ENCODE results near the gene FARP1.

The FARP1 gene

DNA sequence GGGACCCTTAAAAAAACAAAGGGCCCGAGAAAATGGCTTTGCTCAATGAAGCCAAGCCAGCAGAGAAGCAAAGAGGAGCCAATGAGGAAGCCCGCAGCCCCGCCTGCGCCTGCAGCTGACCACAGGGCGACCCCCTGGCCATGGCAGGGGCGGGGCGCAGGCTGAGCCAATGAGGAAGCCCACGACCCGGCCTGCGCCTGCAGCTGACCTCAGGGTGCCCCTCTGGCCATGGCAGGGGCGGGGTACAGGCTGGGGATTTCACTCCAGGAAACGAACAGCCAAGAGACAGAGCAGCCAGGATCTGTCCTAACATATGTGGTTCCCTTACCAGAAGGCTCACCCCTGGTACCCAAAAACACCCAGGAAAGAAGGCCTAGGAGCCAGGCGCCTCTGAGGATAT lies 332.6 kb downstream of the FARP1 start:
- peak; percentile 15 for DNase-seq

DNA sequence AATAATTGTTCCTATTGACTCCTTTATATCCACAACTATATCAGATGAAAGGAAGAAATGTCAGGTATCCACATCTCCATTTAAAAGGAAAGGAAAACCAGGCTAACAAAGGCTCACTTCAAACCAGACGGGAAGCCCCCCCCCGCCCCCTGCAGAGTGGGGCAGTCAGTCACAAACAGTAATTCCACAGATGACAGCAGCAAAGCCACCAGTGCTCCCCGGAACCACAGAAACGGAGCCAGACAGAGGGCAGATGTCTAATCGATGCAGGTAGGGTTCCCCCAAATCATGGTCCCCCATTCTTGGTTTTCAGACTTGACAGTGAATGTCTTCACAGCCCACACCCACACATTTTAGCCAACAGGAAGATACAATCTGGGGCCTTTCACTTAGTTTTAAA lies 333.2 kb downstream of the FARP1 start:
- no peak for DNase-seq

DNA sequence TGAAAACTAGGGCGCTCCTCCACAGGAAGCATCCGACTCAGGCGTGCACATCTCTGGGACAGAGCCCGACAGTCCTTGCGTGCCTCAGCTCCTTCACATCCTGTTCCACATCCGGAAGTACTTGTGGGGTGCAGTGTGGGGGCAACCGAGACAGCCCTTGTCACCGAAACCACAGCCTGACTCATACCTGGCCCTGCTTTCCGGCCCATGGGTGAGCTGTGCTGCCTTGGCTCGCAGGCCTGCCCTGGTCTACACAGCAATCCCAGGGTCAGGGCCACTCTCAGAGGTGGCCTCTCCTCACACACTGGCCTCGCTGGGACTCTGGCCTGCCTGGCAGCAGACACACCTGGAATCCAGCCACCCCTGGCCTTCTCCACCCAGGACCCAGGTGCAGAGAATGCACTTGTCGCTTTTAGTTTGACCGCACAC lies 333.7 kb downstream of the FARP1 start:
- peak; percentile 84 for DNase-seq

DNA sequence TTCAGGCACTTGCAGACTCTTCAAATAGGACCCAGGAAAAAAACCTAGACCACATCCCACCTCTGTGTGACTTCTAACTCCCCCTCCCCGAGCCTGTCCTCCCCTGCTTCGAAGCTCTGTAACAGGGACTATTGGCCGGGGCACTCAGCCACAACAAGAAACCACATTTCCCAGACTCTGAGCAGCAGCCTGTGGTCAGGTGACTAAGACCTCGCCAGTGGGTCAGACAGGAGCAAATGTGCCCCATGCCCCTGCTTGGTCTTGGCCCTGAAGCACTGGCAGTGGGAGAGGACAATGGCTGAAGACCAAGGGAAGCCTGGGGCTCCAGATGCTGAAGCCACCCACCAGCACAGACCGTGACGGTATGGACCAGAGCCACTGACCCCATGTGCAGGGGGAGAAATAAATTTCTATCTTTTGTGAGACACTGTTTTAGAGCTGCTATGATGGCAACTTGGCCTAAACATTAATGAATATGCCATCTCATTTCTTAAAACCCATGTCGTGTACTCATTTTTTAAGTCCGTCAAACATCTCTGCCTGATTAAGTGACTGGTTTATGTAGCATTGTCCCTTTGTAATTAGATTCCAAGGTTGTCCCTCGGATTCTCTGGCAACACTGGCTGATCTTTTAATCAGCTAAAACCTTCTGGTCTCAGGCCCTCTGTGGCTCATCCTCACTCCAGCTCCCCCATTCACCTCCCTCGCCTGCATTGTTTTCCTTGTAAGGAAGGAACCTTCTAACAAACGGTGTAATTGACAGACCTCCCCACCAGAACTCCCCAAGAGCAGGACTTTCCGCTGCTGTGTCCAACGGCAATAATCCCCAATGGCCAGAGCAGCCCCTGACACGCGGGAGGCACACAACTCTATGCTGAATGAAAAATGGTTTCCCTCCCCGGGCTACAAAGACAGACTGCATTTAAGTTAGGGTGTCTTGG lies 335.6 kb downstream of the FARP1 start:
- peak; percentile 67 for DNase-seq

DNA sequence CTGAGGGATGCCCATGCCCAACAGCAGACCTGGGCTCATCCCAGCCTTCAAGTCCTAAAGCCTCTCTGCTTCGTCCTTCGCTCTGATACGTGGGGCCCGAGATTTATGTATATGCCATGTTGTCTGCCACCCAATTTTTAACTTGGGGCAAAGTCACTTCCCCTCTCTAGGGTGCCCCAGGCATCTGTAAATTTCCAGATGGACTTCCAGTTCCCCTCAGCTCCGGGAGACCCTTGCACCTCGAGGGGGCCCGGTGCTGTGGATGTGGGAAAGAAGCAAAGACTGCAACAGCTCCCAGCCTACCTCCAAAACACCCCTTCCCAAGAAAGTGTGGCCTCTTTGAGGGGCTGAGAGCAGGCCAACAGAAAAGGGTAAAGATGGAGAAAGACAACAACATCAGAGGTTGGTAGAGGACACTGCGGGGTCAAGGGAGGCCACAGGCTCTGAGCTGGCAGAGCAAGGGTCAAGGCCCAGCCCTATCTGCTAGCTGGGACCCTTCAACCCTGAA lies 336.7 kb downstream of the FARP1 start:
- DNase-seq = no peak

DNA sequence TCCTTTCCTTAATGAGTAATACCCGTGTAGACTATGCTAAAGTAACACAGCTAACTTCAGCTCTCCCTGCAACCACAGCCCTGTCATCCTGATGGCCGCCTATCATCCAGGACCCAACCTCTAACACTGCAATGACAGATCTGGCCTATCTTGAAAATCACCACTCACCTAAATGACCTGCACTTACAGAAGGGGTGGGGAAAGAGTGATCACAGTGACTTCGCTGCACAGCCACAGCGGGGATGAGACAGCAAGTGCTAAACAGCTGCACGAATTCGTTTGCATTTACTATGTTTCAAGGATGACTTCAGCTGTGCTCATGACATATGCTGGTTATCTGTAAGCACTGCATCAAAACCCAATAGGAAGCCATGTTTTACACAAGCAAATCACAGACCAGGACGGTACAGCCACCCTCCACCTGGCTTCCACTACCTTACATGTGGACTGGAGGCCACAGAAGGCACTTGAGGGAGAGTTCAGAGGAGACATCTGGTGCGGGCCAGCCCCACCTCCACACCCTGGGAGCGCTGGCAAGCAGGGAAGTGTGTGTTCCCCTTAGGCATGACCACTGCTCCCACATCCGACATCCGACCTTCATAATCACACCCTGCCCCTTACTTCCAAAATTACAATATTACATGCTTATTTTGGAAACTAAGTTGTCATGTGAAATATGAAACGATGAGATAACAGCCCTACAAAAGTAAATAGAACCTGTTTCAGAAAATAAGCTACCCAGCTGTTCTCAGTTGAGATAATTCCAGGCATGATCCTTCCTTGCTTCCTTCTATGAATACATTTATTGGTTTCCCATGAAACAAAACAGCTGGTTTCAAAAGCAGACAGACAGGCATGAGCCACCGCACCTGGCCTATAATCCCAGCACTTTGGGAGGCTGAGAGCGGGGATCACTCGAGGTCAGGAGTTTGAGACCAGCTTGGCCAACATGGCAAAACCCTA lies 338.3 kb downstream of the FARP1 start:
- peak; percentile 24 for DNase-seq

DNA sequence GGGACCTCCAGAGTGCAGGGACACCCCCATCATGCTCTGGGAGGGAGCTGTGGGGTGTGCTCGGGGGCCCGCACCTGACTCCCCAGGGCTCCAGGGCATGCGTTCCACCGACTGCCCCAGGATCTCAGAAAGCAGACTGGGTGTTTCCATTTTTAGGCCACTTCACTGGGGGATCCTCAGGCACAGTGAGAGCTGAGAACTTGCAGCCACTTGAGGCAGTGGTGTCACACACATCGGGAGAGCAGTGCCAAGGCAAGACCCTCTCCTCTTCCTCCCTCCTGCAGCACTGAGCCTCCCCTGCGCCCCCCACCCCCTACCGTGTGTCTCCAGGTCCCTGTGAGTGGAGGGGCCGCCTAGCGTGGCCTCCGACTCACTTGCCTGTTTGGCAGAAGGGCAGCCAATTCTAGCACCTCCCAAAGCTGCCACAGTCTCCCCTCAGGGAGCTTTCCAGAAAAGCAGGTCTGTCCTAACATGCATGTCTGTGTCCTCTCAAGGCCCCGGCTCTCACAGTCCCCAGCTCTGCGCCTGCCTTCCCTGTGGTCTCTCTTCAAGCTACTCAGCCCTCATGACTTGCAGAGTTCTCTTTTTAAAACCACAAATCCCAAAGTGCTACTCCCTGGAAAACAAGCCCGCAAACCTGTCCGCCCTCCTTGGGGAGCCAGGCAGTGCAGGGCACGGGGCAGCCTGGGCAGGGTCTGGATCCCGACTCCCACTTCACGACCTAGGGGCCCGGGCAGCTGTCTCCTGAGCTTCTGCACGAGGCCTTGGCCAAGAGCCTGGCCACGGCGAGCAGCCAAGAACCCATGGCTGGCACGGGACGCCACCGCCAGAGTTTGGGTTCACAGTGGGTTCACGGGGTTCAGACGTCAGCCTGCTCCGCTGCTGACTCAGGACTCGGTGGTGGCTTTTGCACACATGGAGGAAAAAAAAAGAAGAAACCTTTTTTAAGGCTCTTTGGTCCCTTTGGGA lies 339.9 kb downstream of the FARP1 start:
- DNase-seq = peak; percentile 54

DNA sequence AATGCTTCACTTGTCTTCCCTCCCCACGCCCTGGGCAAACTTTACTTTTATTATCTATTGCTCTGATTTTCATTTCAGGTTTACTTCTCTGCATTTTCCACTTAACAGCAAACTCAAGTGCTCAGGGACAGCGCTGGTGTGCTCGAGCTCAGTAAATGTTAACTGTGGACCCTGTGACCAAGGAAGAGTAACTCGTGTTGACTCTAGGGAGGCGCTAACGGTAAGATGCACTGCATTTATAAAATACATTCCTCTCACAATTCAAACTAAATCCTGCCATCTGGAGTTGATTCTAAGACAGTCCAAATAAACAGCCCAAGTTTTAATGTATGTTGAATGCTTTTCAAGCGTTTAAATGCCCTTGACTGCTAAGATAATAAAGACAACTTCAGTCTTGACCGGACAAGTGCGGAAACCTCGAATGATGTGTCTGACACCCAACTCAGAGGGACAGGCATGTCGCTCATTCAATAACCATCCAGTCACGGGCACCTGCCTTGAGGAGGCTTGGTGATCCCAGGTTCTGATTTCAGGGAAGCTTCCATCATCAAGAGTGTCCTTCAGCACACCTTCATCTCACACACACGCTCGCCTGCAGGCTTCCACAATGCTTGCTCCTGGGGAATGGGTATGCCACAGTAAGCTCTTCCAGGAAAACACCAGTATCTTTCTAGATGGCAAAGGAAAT lies 340.9 kb downstream of the FARP1 start:
- no peak for DNase-seq

DNA sequence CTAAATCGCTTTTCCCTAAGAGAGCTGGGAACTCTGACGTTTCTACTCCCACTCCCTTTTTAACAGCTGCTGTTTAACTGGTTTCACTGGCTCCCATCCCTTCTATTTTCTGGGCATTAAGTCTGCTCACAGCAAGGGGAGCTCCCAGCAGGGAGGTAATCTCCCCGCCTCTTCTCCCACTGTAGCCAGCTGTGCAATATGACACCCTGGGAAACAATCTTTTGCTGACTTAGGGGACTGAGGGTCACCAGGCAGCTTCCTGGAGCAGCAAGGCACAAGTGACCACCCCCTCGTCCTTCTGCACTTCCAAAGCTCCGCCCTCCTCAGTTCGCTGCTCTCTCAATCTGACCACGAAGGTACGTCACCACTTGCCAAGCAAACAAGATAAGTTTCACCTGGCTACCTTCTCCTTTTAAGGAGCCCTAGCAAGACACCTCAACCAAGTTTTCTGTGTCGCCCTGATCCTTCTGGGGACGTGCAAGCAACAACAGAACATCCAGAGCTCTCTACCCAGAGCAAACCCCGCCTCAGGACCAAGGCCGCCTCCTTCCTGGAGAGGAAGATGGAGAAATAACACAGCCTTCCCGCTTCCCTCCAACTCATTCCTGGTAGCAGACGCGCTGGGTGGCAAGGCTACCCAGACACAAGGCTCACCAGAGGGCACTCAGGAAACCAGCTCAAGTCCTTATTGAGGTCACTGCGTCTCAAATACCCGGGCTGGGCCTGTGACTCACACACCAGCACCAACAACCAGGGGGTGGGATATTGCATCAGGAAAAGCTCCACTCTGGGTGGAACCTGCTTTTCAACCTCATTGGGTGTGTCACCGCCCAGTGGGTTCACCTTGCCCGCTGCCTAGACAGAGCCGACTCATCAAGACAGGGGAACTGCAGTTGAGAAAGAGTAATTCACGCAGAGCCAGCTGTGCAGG lies 341.7 kb downstream of the FARP1 start:
- peak; percentile 90 for DNase-seq

DNA sequence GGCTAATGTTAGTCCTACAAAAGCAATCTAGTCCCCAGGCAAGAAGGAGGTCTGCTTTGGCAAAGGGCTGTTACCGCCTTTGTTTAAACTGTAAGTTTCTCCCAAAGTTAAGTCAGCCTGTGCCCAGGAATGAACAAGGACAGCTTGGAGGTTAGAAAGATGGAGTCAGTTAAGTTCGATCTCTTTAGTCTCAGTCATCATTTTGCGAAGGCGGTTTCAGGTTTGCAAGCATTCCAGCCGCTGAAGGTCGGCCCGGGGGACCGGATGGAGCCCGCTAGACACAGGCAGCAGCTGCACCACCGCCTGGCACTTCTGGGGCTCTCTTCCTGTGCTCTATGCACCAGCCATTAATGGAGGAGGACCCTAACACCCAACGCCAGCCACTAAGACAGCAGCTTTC lies 342.7 kb downstream of the FARP1 start:
- DNase-seq = no peak

DNA sequence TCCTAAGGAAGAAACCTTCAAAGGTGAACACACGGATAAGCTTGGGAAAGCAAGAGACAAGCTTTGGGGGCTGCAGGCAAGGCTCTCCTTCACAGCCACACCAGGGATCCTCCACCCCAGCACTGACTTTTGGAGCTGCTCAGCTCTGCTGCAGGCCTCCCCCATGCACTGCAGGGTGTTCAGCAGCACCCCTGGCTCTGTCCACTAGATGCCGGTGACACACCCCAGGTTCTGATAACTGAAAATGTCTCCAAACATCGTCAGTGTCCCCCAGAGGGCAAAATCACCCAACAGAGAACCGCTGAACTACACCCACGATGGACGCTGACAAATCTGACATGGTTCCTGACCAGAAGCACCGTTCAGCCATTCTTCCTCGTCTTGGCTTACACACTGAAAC lies 343.5 kb downstream of the FARP1 start:
- no peak for DNase-seq

DNA sequence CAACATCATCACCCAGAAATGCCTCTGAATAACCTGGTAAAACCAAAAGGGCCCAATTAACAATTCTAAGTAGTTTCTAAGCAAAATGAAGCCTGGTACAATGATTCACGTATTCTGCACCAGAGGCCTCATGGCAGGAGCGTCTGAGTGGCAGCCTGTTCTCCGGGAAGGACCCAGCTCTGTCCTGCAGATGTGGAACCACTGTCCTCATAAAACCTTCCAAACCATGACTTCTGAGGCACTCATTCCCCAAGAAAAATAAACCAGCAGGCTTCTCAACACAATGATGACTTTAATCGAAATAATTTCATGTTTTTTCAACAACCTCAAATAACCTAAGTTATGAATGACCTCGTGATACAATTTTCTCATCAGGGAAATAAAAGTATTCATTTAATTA lies 344.1 kb downstream of the FARP1 start:
- DNase-seq = no peak

DNA sequence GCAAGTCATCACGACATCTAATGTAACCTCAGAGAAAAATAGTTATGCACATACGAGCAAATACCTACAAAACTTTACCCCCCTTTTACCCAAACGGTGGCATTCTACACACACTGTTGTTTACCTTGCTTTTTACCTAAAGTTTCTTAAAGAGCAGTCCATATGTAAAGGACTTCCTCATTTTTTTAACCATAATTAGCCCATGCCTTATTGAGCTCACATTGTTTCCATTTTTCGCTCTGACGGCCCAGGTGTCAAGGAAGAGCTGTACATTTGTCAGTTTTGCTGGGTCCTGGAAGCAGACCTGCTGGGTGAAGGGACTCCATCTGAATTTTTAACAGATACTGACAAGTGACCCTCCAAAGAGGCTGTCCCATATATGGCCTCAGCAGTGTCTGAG lies 344.6 kb downstream of the FARP1 start:
- DNase-seq = no peak

DNA sequence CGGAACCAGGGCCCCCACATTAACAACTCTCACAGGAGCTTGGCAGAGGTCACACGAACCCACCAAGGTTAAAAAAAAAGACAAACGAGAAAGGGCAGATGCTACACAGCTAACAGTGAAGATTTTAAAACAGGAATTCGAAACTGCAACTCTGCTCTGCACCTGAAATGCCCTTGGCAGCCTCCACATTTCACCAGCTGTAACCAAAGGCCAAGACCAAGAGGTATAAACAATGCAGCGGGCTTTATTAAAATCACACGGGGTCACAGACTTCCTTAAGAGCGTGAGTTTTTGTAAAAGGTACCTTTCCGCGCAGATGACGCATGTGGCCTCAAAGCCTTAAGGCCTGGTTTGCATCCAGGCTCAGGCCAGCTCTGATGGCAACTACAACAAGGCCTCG lies 345.8 kb downstream of the FARP1 start:
- no peak for DNase-seq

DNA sequence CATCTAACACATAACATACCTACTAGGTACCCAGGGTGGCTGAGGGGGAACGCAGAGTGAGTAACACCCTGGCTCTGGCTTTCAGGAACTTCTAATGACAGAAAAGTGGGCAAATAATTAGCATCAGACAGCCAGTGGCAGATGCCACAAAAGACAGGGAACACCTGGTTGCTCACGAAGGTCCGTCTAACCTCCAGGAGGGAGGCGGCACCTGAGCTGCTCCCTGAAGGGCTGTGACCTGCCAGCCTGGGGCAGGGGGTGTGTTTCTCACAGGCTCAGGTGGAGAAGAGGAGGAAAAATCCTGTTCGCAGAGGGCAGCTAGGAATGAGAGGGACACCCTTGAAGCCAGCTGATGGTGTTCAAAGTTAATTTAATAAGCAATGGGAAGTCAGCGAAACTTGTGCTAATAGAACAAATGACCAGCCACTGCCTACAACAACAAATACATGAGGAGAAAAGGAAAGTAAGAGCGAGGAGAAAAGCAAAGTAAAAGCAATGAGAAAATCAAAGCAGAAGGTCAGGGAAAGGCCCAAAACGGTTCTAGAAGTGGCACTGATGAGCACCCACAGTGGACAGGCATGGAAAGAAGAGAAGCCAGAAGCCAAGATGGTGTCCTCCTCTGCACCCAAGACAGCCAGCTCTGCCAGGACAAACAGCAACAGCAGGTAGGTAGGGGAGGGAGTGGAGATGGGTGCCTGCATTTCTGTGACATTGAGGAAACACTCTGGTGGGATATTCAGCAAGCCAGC lies 346.7 kb downstream of the FARP1 start:
- no peak for DNase-seq

DNA sequence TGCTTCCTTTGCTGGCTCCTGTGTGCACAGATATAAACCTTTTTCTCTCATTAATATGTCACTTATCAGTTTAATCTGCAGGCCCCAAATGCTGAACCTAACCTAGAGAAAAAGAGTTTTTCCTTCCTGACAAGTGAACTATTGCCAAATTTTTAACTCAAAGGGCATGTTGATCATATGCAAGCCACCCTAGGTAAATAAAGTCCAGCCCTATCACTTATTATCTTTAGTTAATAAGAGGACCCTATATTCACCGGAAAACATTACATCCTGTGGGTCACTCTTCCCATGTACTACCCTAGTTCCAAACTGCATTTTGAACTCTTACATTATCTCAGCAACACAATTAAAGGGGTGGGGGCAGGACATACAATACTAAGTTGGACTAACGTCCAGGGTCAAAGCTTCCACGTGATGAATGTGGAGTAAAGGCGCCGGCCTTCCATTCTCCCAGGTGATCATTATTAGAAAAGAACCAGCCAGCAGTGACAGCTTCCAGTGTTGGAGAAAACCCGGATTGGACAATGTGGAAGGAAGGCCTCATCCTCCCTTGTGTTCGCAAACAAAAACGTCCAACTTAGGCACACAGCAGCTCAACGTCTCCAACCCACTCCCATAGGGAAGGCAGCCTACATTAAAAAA lies 347.4 kb downstream of the FARP1 start:
- DNase-seq = no peak

DNA sequence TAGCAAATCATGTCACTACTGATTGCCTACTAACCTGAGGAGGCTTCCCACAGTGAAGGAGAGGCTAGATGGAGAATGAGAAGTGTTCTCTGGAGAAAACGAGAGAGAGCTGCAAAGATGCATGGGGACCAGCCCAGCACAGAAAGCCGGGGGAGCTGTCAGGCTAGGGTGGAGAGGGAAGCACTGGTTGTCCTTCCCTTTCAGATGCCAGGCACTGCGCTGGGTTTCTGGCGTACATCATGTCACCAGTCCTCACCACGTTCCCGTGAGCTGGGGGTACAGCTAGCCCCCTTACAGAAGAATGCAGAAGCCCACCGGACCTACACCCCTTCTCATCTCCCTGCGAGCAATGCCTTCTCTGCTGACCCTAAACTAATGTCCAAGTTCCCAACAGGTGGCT lies 348.0 kb downstream of the FARP1 start:
- no peak for DNase-seq

DNA sequence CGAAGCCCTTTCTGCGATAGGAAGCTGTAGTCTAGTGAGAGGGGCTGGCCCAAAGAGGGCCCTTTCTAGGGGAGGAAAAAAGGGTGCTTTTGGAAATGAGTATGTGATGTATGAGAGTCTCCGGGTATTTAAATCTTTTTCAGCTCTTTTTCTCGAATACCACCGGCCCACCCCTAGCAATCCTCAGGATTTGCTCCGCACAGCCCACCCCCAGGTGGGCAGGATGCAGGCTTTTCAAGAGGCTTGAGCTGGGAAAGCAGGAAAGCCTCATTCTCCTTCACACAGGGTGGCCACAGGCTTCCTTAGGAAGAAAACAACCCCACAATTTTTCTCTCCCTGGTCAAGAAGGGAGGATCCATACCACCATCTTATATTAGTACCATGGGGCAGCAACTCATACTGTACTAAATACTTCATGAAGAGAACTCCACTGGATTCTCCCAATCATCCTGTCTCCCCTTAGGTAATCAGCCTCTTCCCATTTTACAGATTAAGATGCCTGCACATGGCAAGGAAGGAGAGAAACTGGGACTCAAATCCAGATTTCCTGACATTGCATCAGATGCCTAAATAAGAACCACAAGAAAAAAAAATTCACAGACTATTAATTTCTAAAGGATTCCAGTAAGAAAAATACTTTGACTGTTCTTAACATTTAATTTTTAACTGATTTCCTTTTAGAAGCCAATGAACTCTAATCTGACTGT lies 349.6 kb downstream of the FARP1 start:
- DNase-seq = no peak
